Endothelial cell of hepatic sinusoid (primary cell): Measurements from ENCODE around the gene SYNGR2.

Source experiments
- in situ Hi-C: cut with HindIII; loops from 2 replicates; pipeline ENCODE4 v1.10.0; 2017; ENCODE audit warnings: low sequenced_read_pairs

The SYNGR2 gene

DNA sequence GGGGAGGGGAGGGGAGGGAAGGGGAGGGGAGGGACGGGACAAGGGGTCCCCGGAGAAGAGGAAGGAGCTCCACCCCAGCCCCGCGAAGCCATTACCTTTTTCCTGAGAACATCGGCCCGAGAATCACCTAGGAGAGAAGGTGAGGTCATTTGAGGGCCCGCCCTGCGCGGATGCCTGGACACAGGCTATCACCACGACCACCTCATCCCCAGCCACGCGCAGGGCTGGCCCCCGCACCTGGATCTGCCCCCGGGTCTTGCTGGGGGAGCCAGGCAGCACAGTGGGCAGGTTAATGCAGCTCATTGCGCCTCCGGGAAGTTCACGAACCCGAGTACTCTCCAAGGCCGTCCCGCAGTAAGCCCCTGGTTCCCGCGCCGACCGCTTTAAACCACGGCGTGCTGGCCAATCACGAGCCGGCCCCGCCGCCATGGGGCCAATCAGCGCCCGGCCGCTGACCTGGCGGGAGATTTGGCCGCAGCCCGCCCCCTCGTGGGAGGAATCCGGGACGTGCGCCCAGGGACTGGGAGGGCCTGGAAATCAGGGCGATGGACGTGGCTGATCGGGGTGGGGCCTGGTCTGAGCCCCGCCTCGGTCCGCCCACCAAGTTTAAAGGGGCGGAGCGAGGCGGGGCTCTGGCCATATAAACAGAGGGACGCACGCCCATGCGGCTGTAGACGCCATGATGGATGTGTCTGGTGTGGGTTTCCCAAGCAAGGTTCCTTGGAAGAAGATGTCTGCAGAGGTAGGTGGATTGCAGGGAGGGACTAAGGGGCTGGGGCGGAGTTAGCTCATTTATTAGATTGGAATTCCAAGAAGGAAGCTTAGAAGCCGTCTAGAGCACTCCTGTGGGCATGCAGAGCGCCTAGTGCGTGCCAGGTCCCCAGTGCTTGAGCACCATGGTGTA is 18.6 kb downstream of the SYNGR2 start, which contains the start of the genes AFMID and TK1:
Gene AFMID (plus strand): TSS at position 671 of the 904 bp plus-strand sequence. CDS start 9 bp downstream, at position 680.
Gene TK1 (minus strand): TSS at position 361 of the 904 bp plus-strand sequence. CDS start 58 bp downstream, at position 303.
- in situ Hi-C loops = loop anchor here (5.0 kb wide), 1 partner anchor 155 kb away; no protein-coding TSS in a partner anchor

DNA sequence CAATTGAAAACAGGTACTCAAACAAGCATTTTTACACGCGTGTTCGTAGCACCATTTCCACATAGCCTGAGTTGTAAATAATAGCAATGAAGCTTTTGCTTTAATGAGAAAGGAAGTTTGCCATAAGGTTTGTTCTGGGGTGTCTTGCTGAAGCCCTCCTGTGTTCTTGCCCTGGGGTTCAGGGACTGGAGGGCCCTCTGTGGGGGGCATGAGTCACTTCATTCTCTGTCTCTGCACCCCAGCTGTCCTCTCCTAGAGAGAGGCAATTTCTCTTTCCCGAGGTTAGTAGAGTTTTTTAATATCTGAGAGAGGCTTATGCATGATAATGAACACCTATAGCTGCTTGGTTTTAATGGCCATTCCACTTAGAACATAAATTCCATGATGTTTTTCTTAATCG is 28.3 kb downstream of the SYNGR2 start:
- in situ Hi-C loops = loop anchor here (5.0 kb wide), 1 partner anchor 54 kb away; no protein-coding TSS in a partner anchor

DNA sequence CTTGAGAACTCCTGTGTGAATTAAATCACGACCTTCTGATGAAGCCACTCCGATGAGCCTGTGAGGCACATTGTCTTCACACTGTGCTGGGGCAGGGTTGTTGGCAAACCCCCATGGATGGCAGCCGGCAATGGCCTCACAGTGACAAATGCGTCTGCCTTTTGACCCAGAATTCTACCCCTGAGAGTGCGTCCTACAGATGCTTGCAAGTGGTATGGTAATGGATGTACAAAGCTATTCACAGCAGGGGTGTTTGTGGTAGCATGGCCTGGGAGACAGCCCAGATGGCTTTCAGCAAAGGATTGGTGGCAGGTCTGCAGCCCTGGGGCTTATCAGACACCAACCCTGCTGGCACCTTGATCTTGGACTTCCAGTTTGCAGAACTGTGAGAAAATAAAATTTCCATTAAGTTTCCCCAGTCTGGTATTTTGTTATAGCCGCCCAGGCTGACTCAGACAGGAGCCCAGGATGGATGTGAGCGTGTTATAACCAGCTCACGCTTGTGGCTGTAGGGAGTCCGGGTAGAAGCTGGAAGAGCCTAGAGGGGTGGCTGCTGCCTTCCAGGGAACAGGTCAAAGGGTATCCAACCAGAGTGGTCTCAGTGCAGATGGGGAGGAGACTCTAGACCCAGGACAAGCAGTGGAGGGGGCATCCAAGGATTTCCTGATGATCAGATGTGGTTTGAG is 28.9 kb downstream of the SYNGR2 start:
- in situ Hi-C loops = loop anchor here (5.0 kb wide), 1 partner anchor 55 kb away; no protein-coding TSS in a partner anchor

DNA sequence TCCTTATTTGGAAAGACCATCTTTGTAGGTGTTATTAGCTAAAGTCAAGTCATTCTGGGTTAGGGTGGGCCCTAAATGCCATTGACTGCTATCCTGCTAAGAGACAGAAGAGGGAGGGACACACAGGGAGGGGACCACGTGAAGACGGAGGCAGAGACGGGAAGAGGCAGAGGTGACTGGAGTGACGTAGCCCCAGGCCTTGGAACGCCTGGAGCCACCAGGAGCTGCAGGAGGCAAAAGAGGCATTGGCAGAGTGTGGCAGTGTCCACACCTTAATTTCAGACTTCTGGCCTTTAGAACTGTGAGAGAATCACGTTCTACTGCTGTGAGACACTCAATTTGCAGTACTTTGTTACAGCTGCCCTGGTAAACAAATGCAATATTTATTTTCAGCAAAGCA is 32.1 kb downstream of the SYNGR2 start:
- in situ Hi-C loops = no loop called here

DNA sequence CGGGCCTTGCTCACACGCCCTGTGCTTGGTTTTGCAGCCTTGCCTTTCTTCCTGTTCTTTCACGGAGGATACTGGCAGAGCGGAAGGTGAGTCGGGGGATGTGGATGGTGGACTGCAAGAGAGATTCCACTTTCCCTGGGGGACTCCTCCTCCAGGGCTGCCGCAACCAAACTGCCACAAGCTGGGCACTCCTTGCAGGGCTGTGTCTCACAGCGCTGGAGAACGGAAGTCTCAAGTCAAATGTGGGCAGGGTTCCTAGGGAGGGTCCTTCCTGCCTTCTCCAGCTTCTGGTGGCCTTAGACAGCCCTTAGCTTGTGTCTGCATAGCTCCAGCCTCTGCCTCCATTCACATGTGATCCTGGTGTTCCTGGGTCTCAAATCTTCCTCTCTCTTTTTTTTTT is 34.3 kb downstream of the SYNGR2 start:
- in situ Hi-C loops = no loop called here

DNA sequence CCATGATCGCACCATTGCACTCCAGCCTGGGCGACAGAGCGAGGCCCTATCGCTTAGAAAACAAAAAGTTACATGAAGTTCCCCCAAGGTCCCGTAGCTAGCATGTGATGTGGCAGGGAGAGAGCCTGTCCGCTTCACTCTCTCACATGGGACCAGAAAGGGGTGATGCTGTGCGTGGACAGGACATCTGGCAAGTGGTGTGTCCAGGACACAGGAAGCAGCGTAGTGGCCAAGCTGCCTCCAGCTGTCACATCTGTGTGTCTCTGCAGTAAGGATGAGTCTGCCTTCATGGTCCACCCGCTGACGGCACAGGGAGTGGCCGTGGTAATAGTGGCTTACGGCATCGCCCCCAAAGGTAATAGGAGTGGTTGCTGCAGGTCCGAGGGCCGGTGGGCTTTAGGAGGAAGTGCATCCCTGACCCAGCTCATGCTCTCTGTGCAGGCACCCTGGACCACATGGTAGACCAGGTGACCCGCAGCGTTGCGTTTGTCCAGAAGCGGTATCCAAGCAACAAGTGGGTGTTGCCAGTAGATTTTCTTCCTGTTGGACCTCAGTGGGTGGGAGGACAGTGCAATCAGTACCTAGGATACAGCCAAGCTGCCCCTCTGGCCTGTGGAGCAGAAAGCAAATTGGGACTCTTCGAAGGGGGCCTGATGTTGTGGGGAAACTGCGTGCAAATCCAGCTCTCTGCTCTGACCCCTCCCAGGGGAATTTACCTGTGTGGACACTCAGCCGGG is 36.2 kb downstream of the SYNGR2 start:
- in situ Hi-C loops = no loop called here

DNA sequence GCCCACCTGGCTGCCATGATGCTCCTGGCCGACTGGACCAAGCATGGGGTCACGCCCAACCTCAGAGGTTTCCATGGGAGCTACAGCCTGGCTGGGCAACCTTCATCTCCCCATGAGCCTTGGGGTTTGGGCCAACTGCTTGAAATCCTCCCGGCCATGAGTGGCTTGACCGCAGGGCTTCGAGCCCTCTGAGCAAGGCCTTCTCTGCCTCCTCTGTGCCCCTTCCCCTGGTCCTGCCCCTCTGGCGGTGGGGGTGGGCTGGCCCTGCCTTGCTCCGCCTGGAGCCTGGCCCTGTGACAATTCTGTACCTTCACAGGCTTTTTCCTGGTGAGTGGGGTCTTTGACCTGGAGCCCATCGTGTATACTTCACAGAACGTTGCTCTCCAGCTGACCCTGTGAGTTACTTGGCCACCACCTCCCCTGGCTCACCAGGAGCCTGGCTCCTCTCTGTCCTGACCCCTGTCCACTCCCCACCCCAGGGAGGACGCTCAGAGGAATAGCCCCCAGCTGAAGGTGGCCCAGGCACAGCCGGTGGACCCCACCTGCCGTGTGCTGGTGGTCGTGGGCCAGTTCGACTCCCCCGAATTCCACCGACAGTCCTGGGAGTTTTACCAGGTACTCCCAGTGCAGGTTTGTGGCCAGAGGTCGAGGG is 36.9 kb downstream of the SYNGR2 start:
- in situ Hi-C loops = no loop called here

DNA sequence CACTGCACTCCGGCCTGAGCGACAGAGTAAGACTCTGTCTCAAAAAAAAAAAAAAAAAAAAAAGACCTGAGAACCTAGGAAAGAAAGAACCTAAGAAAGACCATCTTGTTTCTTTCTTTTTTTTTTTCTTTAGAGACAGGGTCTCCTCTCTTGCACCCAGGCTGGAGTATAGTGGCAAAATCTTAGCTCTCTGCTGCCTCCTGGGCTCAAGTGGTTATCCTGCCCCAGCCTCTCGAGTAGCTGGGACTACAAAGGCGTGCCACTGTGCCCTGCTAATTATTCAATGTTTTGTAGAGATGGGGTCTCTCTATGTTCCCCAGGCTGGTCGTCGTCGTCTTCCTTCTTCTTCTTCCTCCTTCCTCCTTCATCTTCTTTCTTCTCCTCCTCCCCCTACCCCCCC is 37.9 kb downstream of the SYNGR2 start:
- in situ Hi-C loops = no loop called here

DNA sequence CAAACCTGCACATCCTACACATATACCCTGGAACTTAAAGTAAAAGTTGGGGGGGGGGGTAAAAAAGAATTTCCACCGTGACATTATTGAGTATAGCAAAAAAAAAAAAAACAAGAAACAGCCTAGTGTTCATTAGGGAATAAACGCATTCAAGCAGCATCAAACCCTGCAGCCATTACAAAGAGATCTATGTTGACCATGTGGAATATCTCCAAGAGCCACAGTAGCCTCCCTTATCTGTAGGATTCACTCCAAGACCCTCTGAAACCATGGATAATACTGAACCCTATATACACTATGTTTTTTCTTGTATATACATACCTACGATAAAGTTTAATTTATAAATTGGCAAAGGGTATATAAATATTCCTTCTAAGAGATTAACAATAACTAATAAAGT is 40.1 kb downstream of the SYNGR2 start:
- in situ Hi-C loops = no loop called here

DNA sequence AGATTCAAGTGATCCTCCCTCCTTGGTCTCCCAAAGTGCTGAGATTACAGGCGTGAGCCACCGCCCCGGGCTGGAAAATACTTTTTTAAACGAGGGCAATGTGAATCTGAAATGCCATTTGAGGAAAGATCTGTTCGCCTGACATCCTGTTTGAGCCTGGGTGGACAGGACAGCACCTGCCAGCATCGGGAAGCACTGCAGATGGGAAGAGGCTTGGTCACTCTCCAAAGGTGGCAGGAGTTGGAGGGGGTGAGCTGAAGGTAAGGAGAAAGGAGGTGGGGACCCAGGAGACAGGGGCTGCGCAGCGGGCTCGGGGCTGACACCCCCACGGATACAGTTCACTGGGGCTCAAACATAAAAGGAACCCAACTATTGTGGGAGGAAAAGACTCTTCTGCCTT is 41.7 kb downstream of the SYNGR2 start:
- in situ Hi-C loops = no loop called here

DNA sequence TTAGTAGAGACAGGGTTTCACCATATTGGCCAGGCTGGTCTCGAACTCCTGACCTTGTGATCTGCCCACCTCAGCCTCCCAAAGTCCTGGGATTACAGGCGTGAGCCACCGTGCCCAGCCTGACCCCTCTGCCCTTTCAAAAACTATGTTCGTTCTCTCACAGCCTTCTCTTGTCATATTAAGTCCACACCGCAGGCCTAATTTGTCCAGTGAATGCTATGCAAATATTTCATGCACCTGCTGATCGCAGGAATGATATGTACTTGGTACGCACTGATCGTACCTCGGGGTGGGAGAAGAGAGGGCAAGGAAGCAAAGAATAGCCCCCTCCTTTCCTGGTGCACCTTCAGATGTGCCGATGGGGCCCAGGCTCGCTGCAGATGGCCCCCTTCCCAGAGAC is 42.7 kb downstream of the SYNGR2 start:
- in situ Hi-C loops = no loop called here

DNA sequence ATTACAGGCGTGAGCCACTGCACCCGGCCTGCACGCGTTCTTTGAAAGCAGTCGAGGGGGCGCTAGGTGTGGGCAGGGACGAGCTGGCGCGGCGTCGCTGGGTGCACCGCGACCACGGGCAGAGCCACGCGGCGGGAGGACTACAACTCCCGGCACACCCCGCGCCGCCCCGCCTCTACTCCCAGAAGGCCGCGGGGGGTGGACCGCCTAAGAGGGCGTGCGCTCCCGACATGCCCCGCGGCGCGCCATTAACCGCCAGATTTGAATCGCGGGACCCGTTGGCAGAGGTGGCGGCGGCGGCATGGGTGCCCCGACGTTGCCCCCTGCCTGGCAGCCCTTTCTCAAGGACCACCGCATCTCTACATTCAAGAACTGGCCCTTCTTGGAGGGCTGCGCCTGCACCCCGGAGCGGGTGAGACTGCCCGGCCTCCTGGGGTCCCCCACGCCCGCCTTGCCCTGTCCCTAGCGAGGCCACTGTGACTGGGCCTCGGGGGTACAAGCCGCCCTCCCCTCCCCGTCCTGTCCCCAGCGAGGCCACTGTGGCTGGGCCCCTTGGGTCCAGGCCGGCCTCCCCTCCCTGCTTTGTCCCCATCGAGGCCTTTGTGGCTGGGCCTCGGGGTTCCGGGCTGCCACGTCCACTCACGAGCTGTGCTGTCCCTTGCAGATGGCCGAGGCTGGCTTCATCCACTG is 45.8 kb downstream of the SYNGR2 start, which contains the start of gene BIRC5:
Gene BIRC5 (plus strand): TSS at position 238 of the 690 bp plus-strand sequence. CDS start 64 bp downstream, at position 302.
- in situ Hi-C loops = no loop called here

DNA sequence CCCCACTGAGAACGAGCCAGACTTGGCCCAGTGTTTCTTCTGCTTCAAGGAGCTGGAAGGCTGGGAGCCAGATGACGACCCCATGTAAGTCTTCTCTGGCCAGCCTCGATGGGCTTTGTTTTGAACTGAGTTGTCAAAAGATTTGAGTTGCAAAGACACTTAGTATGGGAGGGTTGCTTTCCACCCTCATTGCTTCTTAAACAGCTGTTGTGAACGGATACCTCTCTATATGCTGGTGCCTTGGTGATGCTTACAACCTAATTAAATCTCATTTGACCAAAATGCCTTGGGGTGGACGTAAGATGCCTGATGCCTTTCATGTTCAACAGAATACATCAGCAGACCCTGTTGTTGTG is 46.3 kb downstream of the SYNGR2 start:
- in situ Hi-C loops = no loop called here

DNA sequence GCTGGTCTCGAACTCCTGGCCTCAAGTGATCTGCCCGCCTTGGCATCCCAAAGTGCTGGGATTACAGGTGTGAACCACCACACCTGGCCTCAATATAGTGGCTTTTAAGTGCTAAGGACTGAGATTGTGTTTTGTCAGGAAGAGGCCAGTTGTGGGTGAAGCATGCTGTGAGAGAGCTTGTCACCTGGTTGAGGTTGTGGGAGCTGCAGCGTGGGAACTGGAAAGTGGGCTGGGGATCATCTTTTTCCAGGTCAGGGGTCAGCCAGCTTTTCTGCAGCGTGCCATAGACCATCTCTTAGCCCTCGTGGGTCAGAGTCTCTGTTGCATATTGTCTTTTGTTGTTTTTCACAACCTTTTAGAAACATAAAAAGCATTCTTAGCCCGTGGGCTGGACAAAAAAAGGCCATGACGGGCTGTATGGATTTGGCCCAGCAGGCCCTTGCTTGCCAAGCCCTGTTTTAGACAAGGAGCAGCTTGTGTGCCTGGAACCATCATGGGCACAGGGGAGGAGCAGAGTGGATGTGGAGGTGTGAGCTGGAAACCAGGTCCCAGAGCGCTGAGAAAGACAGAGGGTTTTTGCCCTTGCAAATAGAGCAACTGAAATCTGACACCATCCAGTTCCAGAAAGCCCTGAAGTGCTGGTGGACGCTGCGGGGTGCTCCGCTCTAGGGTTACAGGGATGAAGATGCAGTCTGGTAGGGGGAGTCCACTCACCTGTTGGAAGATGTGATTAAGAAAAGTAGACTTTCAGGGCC is 51.2 kb downstream of the SYNGR2 start:
- in situ Hi-C loops = no loop called here
